Measurements from ENCODE around the gene TBC1D10A.

GRCh38 chr22:30266445-30267381 lies 60.0 kb downstream of the TBC1D10A start, which contains the start of gene OSM:
- TF ChIP-seq CTCF (IDR thresholded peaks at IDR 0.05) = no peak
- no peak for TF ChIP-seq POLR2A (IDR thresholded peaks at IDR 0.05)

All from Peyer's patch (tissue), 4 donors.